Endothelial cell of umbilical vein (primary cell): Measurements from ENCODE around the gene OR52I2. TPM values are rescaled to one million over a fixed set of nuclear protein-coding genes. Genes with fewer than 3 reads are reported as not detected.

Experiments used
- BruUV-seq: library from RNA; stranded (reverse); fragments of 400-500 nt; replicated peaks from 2 replicates; lab custom pipeline; 2021; lab: Mats Ljungman, UMichigan
- CTCF ChIA-PET: fragments of 300-600, 350-600 bp; sonication (Branson Sonifier 250); formaldehyde crosslinking; loops from one replicate; lab custom pipeline; 2021; ENCODE audit warnings: antibody characterized with exemption, inconsistent platforms; lab: Charles Lee
- POLR2A ChIA-PET: fragments of 300-600, 350-600 bp; sonication (Branson Sonifier 250); formaldehyde crosslinking; loops from one replicate; lab custom pipeline; 2021; ENCODE audit warnings: antibody characterized with exemption, inconsistent platforms; lab: Charles Lee
- DNase-seq: peaks from one replicate; pipeline ENCODE4 v3.0.0-alpha.2; 2011; ENCODE audit warnings: low read depth, low spot score
- FAIRE-seq: peaks from 2 replicates; lab custom pipeline; 2011; peaks lifted over from hg19 to GRCh38; lab: Jason Lieb, UNC
- H2AFZ ChIP-seq: 2 replicates; pipeline ENCODE4 v1.6.0; 2012; ENCODE audit warnings: low read depth, low read length, control low read depth, inconsistent platforms
- H3K27ac ChIP-seq: 2 replicates; pipeline ENCODE4 v1.5.1; 2011; ENCODE audit warnings: low read depth, mild to moderate bottlenecking, control low read depth, low read length, moderate library complexity; ENCODE audit not compliant: insufficient read depth
- H3K27me3 ChIP-seq, 2 experiments: 2 replicates each; pipeline versions ENCODE4 v1.6.0 to v1.6.1; 2011; ENCODE audit warnings: low read length in 2 of 2, mixed read lengths in 1 of 2; ENCODE audit not compliant: control insufficient read depth in 2 of 2, insufficient read depth in 2 of 2
- H3K36me3 ChIP-seq, 2 experiments: 2 replicates in 1 of 2; 3 replicates in 1 of 2; pipeline ENCODE4 v1.5.1; 2011; ENCODE audit warnings: low read length in 2 of 2, mild to moderate bottlenecking in 1 of 2, moderate library complexity in 1 of 2; ENCODE audit not compliant: control insufficient read depth in 2 of 2, insufficient read depth in 2 of 2; ENCODE audit errors: extremely low read depth in 1 of 2
- H3K4me1 ChIP-seq: 3 replicates; pipeline ENCODE4 v1.5.1; 2011; ENCODE audit warnings: mild to moderate bottlenecking, low read length; ENCODE audit not compliant: control insufficient read depth, insufficient read depth; ENCODE audit errors: extremely low read depth
- H3K4me2 ChIP-seq: 2 replicates; pipeline ENCODE4 v1.6.1; 2011; ENCODE audit warnings: low read length, control low read depth, mixed read lengths; ENCODE audit not compliant: insufficient read depth
- H3K4me3 ChIP-seq, 3 experiments: fragments of 200-600 bp in 1 of 3; sonication (generic), shearing (Covaris generic) in 1 of 3; replicated peaks in 1 of 3; 2 replicates each; pipeline ENCODE4 v1.5.1; 2011 to 2016; ENCODE audit warnings: control low read depth in 3 of 3, low read length in 3 of 3, mild to moderate bottlenecking in 2 of 3, inconsistent platforms in 1 of 3, low read depth in 1 of 3, moderate library complexity in 1 of 3; ENCODE audit not compliant: insufficient read depth in 1 of 3
- H3K79me2 ChIP-seq: 2 replicates; pipeline ENCODE4 v1.6.0; 2012; ENCODE audit warnings: low read length, inconsistent platforms; ENCODE audit not compliant: control insufficient read depth, insufficient read depth
- H3K9ac ChIP-seq: replicated peaks from 2 replicates; pipeline ENCODE3; 2011; ENCODE audit warnings: low read length, control low read depth; ENCODE audit not compliant: insufficient read depth; ENCODE audit errors: extremely low read depth
- H3K9me1 ChIP-seq: replicated peaks from 3 replicates; pipeline ENCODE4 v1.6.0; 2011; ENCODE audit warnings: mild to moderate bottlenecking, low read length; ENCODE audit not compliant: control insufficient read depth, insufficient read depth; ENCODE audit errors: extremely low read depth
- H3K9me3 ChIP-seq: replicated peaks from 2 replicates; pipeline ENCODE4 v1.5.1; 2012; ENCODE audit warnings: low read length, inconsistent platforms; ENCODE audit not compliant: control insufficient read depth, insufficient read depth
- H4K20me1 ChIP-seq: replicated peaks from 2 replicates; pipeline ENCODE3; 2011; ENCODE audit warnings: mild to moderate bottlenecking, low read length; ENCODE audit not compliant: control insufficient read depth, insufficient read depth; ENCODE audit errors: extremely low read depth
- EZH2 ChIP-seq: IDR thresholded peaks from 2 replicates; pipeline ENCODE4 v1.6.1; 2012; ENCODE audit warnings: borderline replicate concordance, low read depth, mild to moderate bottlenecking, moderate library complexity, low read length, inconsistent platforms; ENCODE audit not compliant: severe bottlenecking
- FOS ChIP-seq: IDR thresholded peaks from 2 replicates; pipeline ENCODE4 v1.6.1; 2011; ENCODE audit warnings: mild to moderate bottlenecking, low read length, moderate library complexity, borderline replicate concordance; ENCODE audit not compliant: insufficient read depth
- GATA2 ChIP-seq: IDR thresholded peaks from 2 replicates; pipeline ENCODE4 v1.7.0; 2011; ENCODE audit warnings: low read depth, mild to moderate bottlenecking, moderate library complexity, mixed read lengths, low read length; ENCODE audit not compliant: insufficient read length, insufficient read depth
- JUN ChIP-seq: IDR thresholded peaks from 2 replicates; pipeline ENCODE4 v1.6.1; 2011; ENCODE audit warnings: borderline replicate concordance, low read depth; ENCODE audit not compliant: insufficient read length, insufficient read depth
- MAX ChIP-seq: IDR thresholded peaks from 2 replicates; pipeline ENCODE4 v1.6.1; 2011; ENCODE audit not compliant: insufficient read depth, insufficient read length
- MYC ChIP-seq: IDR thresholded peaks from one replicate; pipeline ENCODE4 v1.6.1; 2011; ENCODE audit warnings: mild to moderate bottlenecking, low read depth, low read length
- POLR2A ChIP-seq: IDR thresholded peaks from 2 replicates; pipeline ENCODE4 v1.6.1; 2012; ENCODE audit warnings: low read depth, mild to moderate bottlenecking, control low read depth, low read length
- POLR2AphosphoS5 ChIP-seq: IDR thresholded peaks from 2 replicates; pipeline ENCODE4 v1.6.1; 2012; ENCODE audit warnings: low read depth, mild to moderate bottlenecking, control low read depth, low read length, moderate library complexity; ENCODE audit not compliant: insufficient read depth
- dilution Hi-C: fragments of 300-500 bp; cut with MboI; formaldehyde crosslinking; loops from one replicate; pipeline ENCODE4 v1.15.0; 2019; ENCODE audit warnings: low sequenced_read_pairs; ENCODE audit not compliant: extremely low pct_ligation_motif_present
- intact Hi-C: fragments of 100-400 bp; cut with micrococcal nuclease; formaldehyde crosslinking; loops from one replicate; pipeline ENCODE4 v1.10.0; 2022
- polyA plus RNA-seq, 4 experiments: library from polyadenylated mRNA; depleted of rRNA in 3 of 4; stranded (reverse) in 3 of 4; unstranded in 1 of 4; fragments of >200 nt; gene quantifications; 2 replicates each; pipeline versions ENCODE4 v1.2.1 to v1.2.3, GENCODE V29; 2011 to 2012; ENCODE audit warnings: missing spikeins in 1 of 4
- total RNA-seq: library from RNA; stranded (reverse); gene quantifications from 2 replicates; pipeline ENCODE4 v1.2.3, GENCODE V29; 2021
- TF ChIP-seq, protein P1 (sequence below), 2 donors: IDR thresholded peaks; 1 replicate in 1 of 2; 2 replicates in 1 of 2; pipeline ENCODE4 v1.5.1; 2011; ENCODE audit warnings: low read length in 2 of 2, mild to moderate bottlenecking in 2 of 2, moderate library complexity in 2 of 2, control low read depth in 1 of 2, inconsistent platforms in 1 of 2, low read depth in 1 of 2; ENCODE audit not compliant: insufficient read depth in 1 of 2; ENCODE audit errors: extremely low read depth in 1 of 2

OR52I2 gene
- total and polyA plus RNA-seq, 2 donors (not counting 3 experiments of a cell fraction or from before 2014, with no cell fraction given), result not detected

- TF ChIP-seq POLR2A (no peak), EZH2 (no peak), POLR2AphosphoS5 (no peak), MYC (no peak)
Observed at GRCh38 chr11:4546878-4547277, 34.7 kb upstream of the OR52I2 start.

GRCh38 chr11:4547416-4547815 is 34.1 kb upstream of the OR52I2 start:
- Histone ChIP-seq H3K9me3 (no peaks in the 10 kb centered on the region), H3K27me3 (no peaks in the 10 kb centered on the region), H4K20me1 (no peaks in the 10 kb centered on the region), H3K4me1 (peaks cover 9% of the 10 kb centered on the region), H3K36me3 (no peaks in the 10 kb centered on the region), H3K9me1 (no peaks in the 10 kb centered on the region), H3K79me2 (no peaks in the 10 kb centered on the region), H3K4me3 (no peak overlapping the region), H3K27ac (no peak overlapping the region), H3K4me2 (no peak overlapping the region), H3K9ac (no peak overlapping the region), H2AFZ (no peak overlapping the region)
- no TSS peak for BruUV-seq
- POLR2A ChIA-PET, result no interaction called here
- intact Hi-C loops (no loop called here), dilution Hi-C loops (no loop called here)
- TF ChIP-seq MAX, result no peak
- TF ChIP-seq EZH2, result no peak
- no peak for TF ChIP-seq MYC
- TF ChIP-seq, protein P1, sequence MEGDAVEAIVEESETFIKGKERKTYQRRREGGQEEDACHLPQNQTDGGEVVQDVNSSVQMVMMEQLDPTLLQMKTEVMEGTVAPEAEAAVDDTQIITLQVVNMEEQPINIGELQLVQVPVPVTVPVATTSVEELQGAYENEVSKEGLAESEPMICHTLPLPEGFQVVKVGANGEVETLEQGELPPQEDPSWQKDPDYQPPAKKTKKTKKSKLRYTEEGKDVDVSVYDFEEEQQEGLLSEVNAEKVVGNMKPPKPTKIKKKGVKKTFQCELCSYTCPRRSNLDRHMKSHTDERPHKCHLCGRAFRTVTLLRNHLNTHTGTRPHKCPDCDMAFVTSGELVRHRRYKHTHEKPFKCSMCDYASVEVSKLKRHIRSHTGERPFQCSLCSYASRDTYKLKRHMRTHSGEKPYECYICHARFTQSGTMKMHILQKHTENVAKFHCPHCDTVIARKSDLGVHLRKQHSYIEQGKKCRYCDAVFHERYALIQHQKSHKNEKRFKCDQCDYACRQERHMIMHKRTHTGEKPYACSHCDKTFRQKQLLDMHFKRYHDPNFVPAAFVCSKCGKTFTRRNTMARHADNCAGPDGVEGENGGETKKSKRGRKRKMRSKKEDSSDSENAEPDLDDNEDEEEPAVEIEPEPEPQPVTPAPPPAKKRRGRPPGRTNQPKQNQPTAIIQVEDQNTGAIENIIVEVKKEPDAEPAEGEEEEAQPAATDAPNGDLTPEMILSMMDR (IDR thresholded peaks at IDR 0.05; ENCODE audit: extremely low read depth in 1 of 2, insufficient read depth in 1 of 2, low read depth in 1 of 2, low read length in 2 of 2), result no peak
- no peak for TF ChIP-seq FOS
- no peak for TF ChIP-seq JUN
- no peak for TF ChIP-seq POLR2AphosphoS5
- no peak for TF ChIP-seq GATA2
- no peak for TF ChIP-seq POLR2A
- CTCF ChIA-PET, result interaction anchor here (1.1 to 1.9 kb wide), 4 partner anchors 8 to 366 kb away, joined by 3 to 10 read pairs (median 4); no protein-coding TSS in a partner anchor
- no peak for DNase-seq
- no peak for FAIRE-seq

More at GRCh38 chr11:4546878-4547277, 34.7 kb upstream of the OR52I2 start:
- H3K27me3 ChIP-seq, result peaks cover 0 to under 1% of the 10 kb centered on the region in 2 experiments
- CTCF ChIA-PET, result interaction anchor here (1.4 to 1.9 kb wide), 3 partner anchors 9 to 365 kb away, joined by 3 to 10 read pairs (median 4); no protein-coding TSS in a partner anchor
- POLR2A ChIA-PET, result no interaction called here
- dilution Hi-C loops, result no loop called here
- H3K36me3 ChIP-seq, result no peaks in the 10 kb centered on the region
- H3K4me3 ChIP-seq, result no peak overlapping the region
- H3K9ac ChIP-seq, result no peak overlapping the region
- H2AFZ ChIP-seq, result no peak overlapping the region
- no peaks in the 10 kb centered on the region for H3K79me2 ChIP-seq
- H3K9me1 ChIP-seq, result no peaks in the 10 kb centered on the region
- intact Hi-C loops, result no loop called here
- no peak for FAIRE-seq
- H3K27ac ChIP-seq, result no peak overlapping the region
- peaks cover 9% of the 10 kb centered on the region for H3K4me1 ChIP-seq
- no peak for DNase-seq
- no peaks in the 10 kb centered on the region for H3K9me3 ChIP-seq
- no peak overlapping the region for H3K4me2 ChIP-seq
- H4K20me1 ChIP-seq, result no peaks in the 10 kb centered on the region
- BruUV-seq, result no TSS peak
